Measurements from ENCODE around the gene CLN3. TPM values are rescaled to one million over a fixed set of nuclear protein-coding genes. Genes with fewer than 3 reads are reported as not detected.
"Not testable (repeated sequence)": the region's sequence is repeated elsewhere in the genome, so short reads cannot be mapped to it uniquely, and the experiment has no call there.

Gene CLN3
- total RNA-seq, 2 donors from 2014 or later, result 44.6 to 57.1 TPM

DNA sequence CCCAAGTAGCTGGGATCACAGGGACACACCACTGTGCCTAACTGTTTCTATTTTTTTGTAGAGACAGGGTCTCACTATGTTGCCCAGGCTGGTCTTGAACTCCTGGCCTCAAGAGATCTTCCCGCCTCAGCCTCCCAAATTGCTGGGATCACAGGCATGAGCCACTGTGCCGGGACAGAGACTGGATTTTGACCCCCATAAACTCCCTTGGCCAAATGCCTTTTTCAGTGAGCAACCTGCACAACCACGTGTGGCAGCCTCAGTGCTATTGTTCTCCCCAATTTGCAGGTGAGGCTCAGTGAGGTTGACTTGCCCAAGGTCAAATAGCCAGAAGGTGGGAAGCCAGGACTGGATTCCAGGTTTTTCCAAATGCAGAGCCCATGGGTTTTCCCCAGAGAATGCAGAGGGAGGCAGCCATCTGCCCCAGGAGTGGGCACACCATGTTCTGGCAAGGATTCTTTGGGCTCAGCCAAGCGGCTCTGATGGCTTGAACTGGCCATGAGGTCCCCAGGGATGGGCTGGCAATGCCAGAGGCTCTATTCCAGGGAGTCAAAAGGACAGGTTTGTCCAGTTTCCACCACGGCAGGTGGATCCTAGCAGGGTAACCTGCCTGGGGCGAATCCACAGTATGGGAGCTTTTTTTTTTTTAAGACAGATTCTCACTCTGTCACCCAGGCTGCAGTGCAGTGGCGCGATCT, 13.0 kb upstream of the CLN3 start:
- Mint-ChIP-seq H3K4me1 (peaks cover 14% of the 10 kb centered on the region), H3K36me3 (ENCODE audit: low read depth) (no peaks in the 10 kb centered on the region), H3K27ac (no peak overlapping the region), H3K4me3 (no peak overlapping the region), H3K27me3 (no peaks in the 10 kb centered on the region)
- H3K9me3 ChIP-seq (ENCODE audit: control insufficient read depth, low read length, poor library complexity, severe bottlenecking), result no peaks in the 10 kb centered on the region
- no peak for DNase-seq
- no peak for ATAC-seq

GRCh38 chr16:28503470-28504259, 11.8 kb upstream of the CLN3 start:
- no peaks in the 10 kb centered on the region for H3K9me3 ChIP-seq (ENCODE audit: control insufficient read depth, low read length, poor library complexity, severe bottlenecking)
- no peak for ATAC-seq
- no peak overlapping the region for H3K4me3 Mint-ChIP-seq
- peak overlapping the region; percentile 57 for H3K27ac Mint-ChIP-seq
- no peaks in the 10 kb centered on the region for H3K36me3 Mint-ChIP-seq (ENCODE audit: low read depth)
- DNase-seq, result no peak
- H3K27me3 Mint-ChIP-seq, result no peaks in the 10 kb centered on the region
- peaks cover 14% of the 10 kb centered on the region for H3K4me1 Mint-ChIP-seq

DNA sequence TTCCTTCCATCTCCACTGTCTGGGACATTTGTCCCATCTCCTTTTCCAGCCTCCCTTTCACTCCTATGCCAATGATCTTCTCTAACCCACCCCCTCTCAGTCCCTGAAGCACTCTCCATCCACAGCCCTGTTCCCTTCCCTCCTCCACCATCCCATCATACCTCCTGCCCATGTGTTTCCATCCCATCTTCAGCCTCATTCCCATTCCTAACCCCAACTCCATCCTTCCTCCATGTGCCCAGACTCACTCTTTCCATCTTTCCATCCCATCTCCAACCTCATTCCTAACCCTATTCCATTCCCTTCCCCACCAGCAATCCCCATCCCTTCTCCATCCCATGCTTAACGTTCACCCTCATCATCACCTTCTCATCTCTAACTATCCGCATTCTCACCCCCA, 10.4 kb upstream of the CLN3 start:
- Mint-ChIP-seq H3K36me3 (ENCODE audit: low read depth) (peaks cover under 1% of the 10 kb centered on the region), H3K27ac (no peak overlapping the region), H3K27me3 (no peaks in the 10 kb centered on the region), H3K4me3 (no peak overlapping the region), H3K4me1 (peaks cover 7% of the 10 kb centered on the region)
- no peaks in the 10 kb centered on the region for H3K9me3 ChIP-seq (ENCODE audit: control insufficient read depth, low read length, poor library complexity, severe bottlenecking)
- DNase-seq, result no peak
- no peak for ATAC-seq

DNA sequence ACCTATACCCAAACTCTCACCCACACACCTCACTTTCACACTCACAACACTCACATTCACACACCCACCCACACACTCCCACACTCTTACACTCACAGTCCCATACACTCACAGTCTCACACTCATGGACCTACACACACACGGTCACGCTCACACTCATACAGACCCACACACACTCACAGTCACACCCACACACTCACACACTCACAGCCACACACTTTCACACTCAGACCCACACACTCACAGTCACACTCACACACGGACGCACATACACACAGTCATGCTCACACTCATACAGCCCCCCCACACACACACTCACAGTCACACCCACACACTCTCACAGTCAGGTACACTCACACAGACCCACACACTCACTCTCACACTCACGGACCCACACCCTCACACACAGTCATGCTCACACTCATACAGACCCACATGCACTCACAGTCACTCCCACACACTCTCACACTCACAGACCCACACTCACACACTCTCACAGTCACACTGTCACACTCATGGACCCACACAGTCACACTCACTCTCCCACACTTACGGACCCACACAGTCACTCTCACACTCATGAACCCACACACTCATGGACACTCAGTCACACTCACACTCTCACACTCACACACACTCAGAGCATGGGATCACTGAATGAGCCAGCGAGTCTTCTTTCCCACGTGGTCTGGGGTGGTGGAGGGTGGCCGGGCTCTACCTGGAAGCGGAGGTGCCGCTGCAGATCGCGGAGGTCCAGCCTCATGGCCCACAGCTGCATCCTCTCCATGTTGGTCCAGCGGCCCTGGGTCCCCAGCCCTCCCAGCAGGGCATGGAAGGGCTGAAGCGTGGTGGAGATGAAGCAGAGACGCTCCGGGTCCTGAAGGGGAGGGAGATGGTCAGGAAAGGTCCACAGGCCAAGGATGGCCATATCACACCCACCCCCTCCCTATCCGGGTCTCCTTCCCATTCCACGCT, 9.7 kb upstream of the CLN3 start:
- DNase-seq, result no peak
- peaks cover 6% of the 10 kb centered on the region for H3K36me3 Mint-ChIP-seq (ENCODE audit: low read depth)
- no peaks in the 10 kb centered on the region for H3K27me3 Mint-ChIP-seq
- no peak overlapping the region for H3K4me3 Mint-ChIP-seq
- H3K9me3 ChIP-seq (ENCODE audit: control insufficient read depth, low read length, poor library complexity, severe bottlenecking), result no peaks in the 10 kb centered on the region
- H3K27ac Mint-ChIP-seq, result no peak overlapping the region
- no peak for ATAC-seq
- H3K4me1 Mint-ChIP-seq, result peaks cover 11% of the 10 kb centered on the region

- not testable (repeated sequence) for H3K27me3 Mint-ChIP-seq; H3K27ac Mint-ChIP-seq; DNase-seq; H3K4me3 Mint-ChIP-seq; ATAC-seq; H3K9me3 ChIP-seq (ENCODE audit: control insufficient read depth, low read length, poor library complexity, severe bottlenecking)
- peaks cover 10% of the 10 kb centered on the region for H3K36me3 Mint-ChIP-seq (ENCODE audit: low read depth)
- H3K4me1 Mint-ChIP-seq, result peaks cover 18% of the 10 kb centered on the region
Observed at GRCh38 chr16:28500476-28501180, 8.8 kb upstream of the CLN3 start.

DNA sequence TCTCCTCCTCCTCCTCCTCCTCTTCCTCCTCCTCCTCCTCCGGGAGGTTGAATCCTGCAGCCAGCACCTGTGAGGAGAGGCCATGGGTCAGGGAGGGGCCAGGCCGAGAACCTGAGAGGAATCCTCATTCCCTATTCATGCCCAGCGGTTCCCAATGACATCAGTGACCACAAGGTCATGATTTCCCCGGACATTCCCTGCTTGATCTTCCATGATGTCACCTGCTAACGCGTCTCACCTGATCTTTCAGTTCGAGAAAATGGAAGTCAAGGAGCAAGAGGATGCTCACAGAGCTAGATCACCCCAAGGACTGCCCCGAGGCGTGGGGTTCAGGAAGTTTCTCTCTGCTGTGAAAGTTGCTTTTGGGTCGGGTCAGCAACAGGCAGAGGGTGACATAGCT, 8.0 kb upstream of the CLN3 start:
- no peak for DNase-seq
- H3K4me3 Mint-ChIP-seq, result no peak overlapping the region
- peaks cover 10% of the 10 kb centered on the region for H3K36me3 Mint-ChIP-seq (ENCODE audit: low read depth)
- ATAC-seq, result no peak
- peaks cover 26% of the 10 kb centered on the region for H3K4me1 Mint-ChIP-seq
- no peak overlapping the region for H3K27ac Mint-ChIP-seq
- no peaks in the 10 kb centered on the region for H3K27me3 Mint-ChIP-seq
- no peaks in the 10 kb centered on the region for H3K9me3 ChIP-seq (ENCODE audit: control insufficient read depth, low read length, poor library complexity, severe bottlenecking)

DNA sequence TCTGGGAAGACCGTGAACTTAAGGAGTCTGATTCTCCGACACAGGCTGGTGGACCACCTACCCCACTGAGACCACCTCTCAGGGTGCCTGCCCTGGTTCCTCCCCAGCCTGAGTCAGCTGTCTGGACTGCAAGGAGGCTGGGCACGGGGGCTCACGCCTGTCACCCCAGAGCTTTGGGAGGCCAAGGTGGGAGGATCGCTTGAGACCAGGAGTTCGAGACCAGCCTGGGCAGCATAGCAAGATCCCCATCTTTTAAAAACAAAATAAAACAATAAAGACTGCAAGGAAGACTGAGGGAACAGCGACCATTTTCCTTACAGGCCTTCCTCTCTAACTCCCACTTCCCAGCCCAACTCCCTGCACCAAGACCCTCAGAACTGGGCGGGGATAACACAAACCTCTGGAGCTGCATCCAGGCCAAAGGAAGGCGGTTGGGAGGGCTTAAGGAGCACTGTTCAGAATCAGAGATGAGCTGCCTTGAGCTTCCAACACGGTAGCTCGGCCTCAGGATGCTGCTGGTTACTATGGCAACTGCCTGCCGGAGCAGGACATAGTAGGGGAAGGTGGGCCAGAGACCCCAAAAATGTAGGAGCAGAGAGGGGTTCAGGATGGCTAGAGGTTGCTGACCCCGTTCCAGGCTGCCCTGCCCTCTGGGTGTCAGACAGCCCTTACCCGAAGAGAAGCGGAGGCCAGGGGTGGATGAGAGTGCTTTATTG, 7.0 kb upstream of the CLN3 start:
- H3K27ac Mint-ChIP-seq, result no peak overlapping the region
- H3K4me3 Mint-ChIP-seq, result no peak overlapping the region
- no peak for ATAC-seq
- H3K4me1 Mint-ChIP-seq, result peaks cover 32% of the 10 kb centered on the region
- H3K36me3 Mint-ChIP-seq (ENCODE audit: low read depth), result peaks cover 10% of the 10 kb centered on the region
- no peaks in the 10 kb centered on the region for H3K27me3 Mint-ChIP-seq
- H3K9me3 ChIP-seq (ENCODE audit: control insufficient read depth, low read length, poor library complexity, severe bottlenecking), result no peaks in the 10 kb centered on the region
- no peak for DNase-seq

GRCh38 chr16:28497861-28498599, 6.2 kb upstream of the CLN3 start:
- Mint-ChIP-seq H3K27me3 (no peaks in the 10 kb centered on the region), H3K36me3 (ENCODE audit: low read depth) (peaks cover 10% of the 10 kb centered on the region), H3K27ac (peak overlapping the region; percentile 98), H3K4me1 (peaks cover 36% of the 10 kb centered on the region), H3K4me3 (peak overlapping the region; percentile 21)
- DNase-seq, result no peak
- no peak for ATAC-seq
- H3K9me3 ChIP-seq (ENCODE audit: control insufficient read depth, low read length, poor library complexity, severe bottlenecking), result no peaks in the 10 kb centered on the region

- peaks cover 38% of the 10 kb centered on the region for H3K4me1 Mint-ChIP-seq
- H3K36me3 Mint-ChIP-seq (ENCODE audit: low read depth), result peaks cover 10% of the 10 kb centered on the region
- DNase-seq, result no peak
- no peak for ATAC-seq
- H3K27ac Mint-ChIP-seq, result peak overlapping the region; percentile 98
- H3K9me3 ChIP-seq (ENCODE audit: control insufficient read depth, low read length, poor library complexity, severe bottlenecking), result no peaks in the 10 kb centered on the region
- no peaks in the 10 kb centered on the region for H3K27me3 Mint-ChIP-seq
- peak overlapping the region; percentile 21 for H3K4me3 Mint-ChIP-seq
Observed at GRCh38 chr16:28497386-28497785, 5.5 kb upstream of the CLN3 start.

DNA sequence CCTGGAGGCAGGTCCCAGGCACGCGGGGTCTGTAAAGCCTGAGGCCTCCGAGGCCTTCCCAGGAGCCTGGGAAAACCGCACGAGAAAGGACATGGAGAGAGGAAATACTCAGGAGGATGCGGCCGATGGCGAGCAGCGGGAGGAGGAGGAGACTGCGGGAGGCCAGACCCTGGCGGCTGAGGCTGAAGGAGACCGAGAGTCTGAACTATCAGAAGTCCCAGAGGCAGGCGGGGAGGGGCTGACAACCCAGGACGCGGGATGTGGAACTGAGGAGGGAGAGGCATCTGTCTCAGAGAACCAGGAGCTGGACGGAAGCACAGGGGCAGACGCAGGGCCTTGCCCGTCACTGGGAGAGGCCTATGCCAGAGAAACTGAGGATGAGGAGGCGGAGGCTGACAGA, 5.0 kb upstream of the CLN3 start:
- Mint-ChIP-seq H3K27me3 (no peaks in the 10 kb centered on the region), H3K36me3 (ENCODE audit: low read depth) (peaks cover 10% of the 10 kb centered on the region), H3K27ac (peak overlapping the region; percentile 98), H3K4me3 (peak overlapping the region; percentile 21), H3K4me1 (peaks cover 40% of the 10 kb centered on the region)
- H3K9me3 ChIP-seq (ENCODE audit: control insufficient read depth, low read length, poor library complexity, severe bottlenecking), result no peaks in the 10 kb centered on the region
- ATAC-seq (no peak), DNase-seq (no peak)

DNA sequence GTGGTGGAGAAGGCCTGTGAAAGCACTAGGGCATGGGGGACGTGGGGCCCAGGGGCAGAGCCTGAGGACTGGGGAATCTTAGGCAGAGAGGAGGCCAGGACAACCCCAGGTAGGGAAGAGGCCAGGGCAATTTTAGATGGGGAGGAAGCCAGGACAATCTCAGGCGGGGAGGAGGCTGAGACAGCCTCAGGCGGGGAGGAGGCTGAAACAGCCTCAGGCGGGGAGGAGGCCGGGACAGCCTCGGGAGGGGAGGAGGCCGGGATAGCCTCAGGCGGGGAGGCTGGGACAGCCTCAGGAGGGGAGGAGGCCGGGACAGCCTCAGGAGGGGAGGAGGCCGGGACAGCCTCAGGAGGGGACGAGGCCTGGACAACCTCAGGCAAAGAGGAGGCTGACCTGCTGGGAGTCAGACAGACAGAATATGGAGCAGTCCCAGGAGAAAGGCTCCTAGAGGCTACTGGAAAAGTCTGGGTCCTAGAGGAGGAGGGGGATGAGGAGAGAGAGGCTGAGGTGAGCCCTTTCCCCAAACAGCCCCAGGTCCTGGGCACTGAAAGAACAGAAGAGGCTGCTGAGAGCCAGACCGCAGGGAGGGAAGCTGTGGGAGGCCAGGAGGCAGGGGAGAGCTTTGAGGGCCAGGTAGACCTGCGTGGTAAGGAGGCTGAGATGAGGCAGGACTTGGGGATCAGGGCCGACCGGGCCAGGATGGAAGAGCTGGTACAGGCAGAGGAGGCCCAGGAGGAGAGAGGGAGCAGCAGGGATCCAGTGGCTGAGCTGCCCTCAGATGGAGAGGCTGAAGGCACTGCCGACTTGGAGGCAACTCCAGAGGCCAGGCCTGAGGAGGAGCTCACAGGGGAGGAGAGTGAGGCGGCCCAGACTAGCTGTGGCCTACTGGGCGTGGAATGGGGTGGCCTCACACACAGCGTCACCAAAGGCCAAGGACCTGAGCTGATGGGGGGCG, 4.2 kb upstream of the CLN3 start:
- peaks cover 12% of the 10 kb centered on the region for H3K36me3 Mint-ChIP-seq (ENCODE audit: low read depth)
- H3K27me3 Mint-ChIP-seq, result no peaks in the 10 kb centered on the region
- peak overlapping the region; percentile 92 for H3K4me3 Mint-ChIP-seq
- H3K4me1 Mint-ChIP-seq, result peaks cover 41% of the 10 kb centered on the region
- H3K9me3 ChIP-seq (ENCODE audit: control insufficient read depth, low read length, poor library complexity, severe bottlenecking), result no peaks in the 10 kb centered on the region
- H3K27ac Mint-ChIP-seq, result peak overlapping the region; percentile 98
- DNase-seq (no peak), ATAC-seq (no peak)
